ENCODE measurements around the gene SORBS2. TPM values are rescaled to one million over a fixed set of nuclear protein-coding genes. Genes with fewer than 3 reads are reported as not detected.
A peak's percentile ranks its signal among the peaks of the same experiment; 100 is the strongest.

The SORBS2 gene
- total and polyA plus RNA-seq, 7 experiments from 2014 or later = 0.21 to 1.4 TPM; not detected in 5

DNA sequence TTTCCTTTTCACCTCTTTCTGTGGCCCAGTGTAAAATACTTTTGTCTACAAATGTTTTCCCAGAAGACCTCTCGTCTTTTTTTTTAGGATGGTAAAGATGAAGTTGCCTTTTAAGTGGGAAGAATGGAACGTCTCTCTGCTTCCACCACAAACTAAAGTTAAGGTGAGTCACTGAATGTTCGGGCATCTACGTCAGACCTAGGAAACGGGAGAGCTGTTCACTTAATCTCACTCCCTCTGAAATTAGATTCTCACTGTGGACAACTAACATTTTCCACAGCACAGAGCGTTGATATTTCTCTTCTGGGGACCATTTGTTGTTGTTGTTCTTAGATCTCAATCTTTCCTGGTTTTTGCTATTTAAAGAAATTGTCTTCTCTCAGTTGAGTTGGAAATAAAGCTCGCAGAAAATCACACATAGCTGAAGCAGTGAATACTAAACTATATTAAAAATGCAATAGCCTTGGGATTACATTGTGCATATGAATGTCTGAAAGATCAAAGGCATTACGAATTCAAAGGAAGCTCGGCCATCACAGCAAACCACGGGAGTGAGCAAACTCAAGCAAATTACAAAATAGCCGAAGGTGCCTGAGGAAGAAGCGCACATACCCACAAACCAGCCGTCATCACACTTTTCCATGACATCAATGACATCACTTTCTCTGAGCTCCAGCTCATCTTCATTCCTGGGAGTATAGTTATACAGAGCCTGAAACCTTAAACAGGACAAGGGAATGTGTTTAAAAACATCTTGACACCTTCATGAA is 222.7 kb downstream of the SORBS2 start:
- intact Hi-C loops (cut with micrococcal nuclease) = no loop called here
- Mint-ChIP-seq H3K27ac (peak overlapping the region in 6 of 9 donors; percentile 6 to 94 (median 30)), H3K27me3 (peaks cover 51 to 64% (median 57%) of the 10 kb centered on the region in 5 donors), H3K9me3 (peaks cover 0 to 2% (median 0%) of the 10 kb centered on the region in 11 donors), H3K36me3 (peaks cover 0 to 5% (median 0%) of the 10 kb centered on the region in 5 donors), H3K4me3 (peak overlapping the region in 3 of 10 donors; percentile 6 to 22 (median 8)), H3K4me1 (peaks cover 8 to 20% (median 14%) of the 10 kb centered on the region in 7 donors)
- Histone ChIP-seq H3K4me1 (ENCODE audit: control insufficient read depth in 2 of 2, insufficient read depth in 2 of 2, low read length in 2 of 2) (no peaks in the 10 kb centered on the region), H3K9me3 (ENCODE audit: control insufficient read depth in 2 of 3, low read length in 3 of 3) (no peaks in the 10 kb centered on the region), H3K4me3 (ENCODE audit: low read length) (no peak overlapping the region), H3K27ac (ENCODE audit: low read depth, low read length) (no peak overlapping the region), H3K36me3 (ENCODE audit: control insufficient read depth in 2 of 3, insufficient read depth in 3 of 3, low read length in 3 of 3) (no peaks in the 10 kb centered on the region), H3K27me3 (ENCODE audit: control insufficient read depth in 2 of 2, insufficient read depth in 2 of 2, low read length in 2 of 2) (no peaks in the 10 kb centered on the region)
- DNase-seq (no peak), ATAC-seq (no peak)
- CTCF ChIA-PET = interaction anchor here (0.8 kb wide), 1 partner anchor 8 kb away, joined by 3 read pairs; no protein-coding TSS in a partner anchor
- POLR2A ChIA-PET = no interaction called here

DNA sequence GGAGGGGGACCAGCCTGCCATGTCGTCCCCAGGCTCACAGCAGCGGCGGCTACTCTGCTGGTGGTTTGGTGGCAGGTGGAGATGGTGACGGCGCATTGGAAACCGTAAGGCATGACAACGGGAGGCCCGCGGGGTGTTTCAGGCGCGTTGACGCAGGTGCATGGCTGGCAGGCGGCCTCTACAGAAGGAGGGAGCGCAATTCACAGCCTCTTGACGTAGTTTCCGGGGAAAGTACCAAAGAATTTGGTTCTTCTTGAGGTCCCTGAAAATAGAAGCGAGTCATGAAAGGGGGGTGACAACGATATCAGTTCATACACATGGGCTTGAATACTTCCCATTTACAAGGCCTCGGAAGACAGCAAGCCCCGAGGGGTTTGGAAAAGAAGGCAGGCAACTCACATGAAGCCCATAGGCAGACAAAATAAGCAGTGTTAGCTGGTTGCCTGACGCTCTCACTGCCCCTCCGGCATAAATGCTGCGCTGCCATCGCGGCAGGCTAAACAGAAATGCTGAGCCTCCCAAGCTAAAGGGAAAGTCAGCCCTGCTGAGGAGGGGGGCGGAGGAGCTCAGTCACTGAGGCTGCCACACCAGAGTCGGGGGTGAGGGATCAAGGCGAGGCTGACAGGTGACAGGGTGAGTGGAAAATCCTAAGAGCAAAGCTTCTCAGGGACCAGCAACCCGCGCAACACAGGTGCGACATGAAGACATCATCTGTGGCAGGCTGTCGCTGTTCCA is 224.4 kb downstream of the SORBS2 start:
- H3K27me3 ChIP-seq (ENCODE audit: control insufficient read depth in 2 of 2, insufficient read depth in 2 of 2, low read length in 2 of 2) = peaks cover 0 to under 1% of the 10 kb centered on the region in 2 donors
- ChIA-PET POLR2A (interaction anchor here (0.6 kb wide), 1 partner anchor 1558 kb away, joined by 5 read pairs; no protein-coding TSS in a partner anchor), CTCF (interaction anchor here (2.2 kb wide), 1 partner anchor 10 kb away, joined by 8 read pairs; no protein-coding TSS in a partner anchor)
- ATAC-seq = peak; percentile 92
- Mint-ChIP-seq H3K27ac (peak overlapping the region in 8 of 9 donors; percentile 31 to 94 (median 84)), H3K27me3 (peaks cover 58 to 61% (median 60%) of the 10 kb centered on the region in 5 donors), H3K9me3 (peaks cover 0 to 2% (median 0%) of the 10 kb centered on the region in 11 donors), H3K4me3 (peak overlapping the region; percentile 67 to 86 (median 78)), H3K4me1 (peaks cover 8 to 20% (median 14%) of the 10 kb centered on the region in 7 donors), H3K36me3 (peaks cover 0 to 5% (median 0%) of the 10 kb centered on the region in 5 donors)
- H3K36me3 ChIP-seq (ENCODE audit: control insufficient read depth in 2 of 3, insufficient read depth in 3 of 3, low read length in 3 of 3) = no peaks in the 10 kb centered on the region
- intact Hi-C loops (cut with micrococcal nuclease) = loop anchor here in 1 of 2 donors (1.0 kb wide), 2 partner anchors 116 to 162 kb away; partner anchors contain the start of genes CCDC110 and UFSP2
- no peaks in the 10 kb centered on the region for H3K9me3 ChIP-seq (ENCODE audit: control insufficient read depth in 2 of 3, low read length in 3 of 3)
- no peaks in the 10 kb centered on the region for H3K4me1 ChIP-seq (ENCODE audit: control insufficient read depth in 2 of 2, insufficient read depth in 2 of 2, low read length in 2 of 2)
- DNase-seq = peak; percentile 22 to 91 (median 73)
- H3K4me3 ChIP-seq (ENCODE audit: low read length) = peak overlapping the region; percentile 2
- H3K27ac ChIP-seq (ENCODE audit: low read depth, low read length) = no peak overlapping the region

DNA sequence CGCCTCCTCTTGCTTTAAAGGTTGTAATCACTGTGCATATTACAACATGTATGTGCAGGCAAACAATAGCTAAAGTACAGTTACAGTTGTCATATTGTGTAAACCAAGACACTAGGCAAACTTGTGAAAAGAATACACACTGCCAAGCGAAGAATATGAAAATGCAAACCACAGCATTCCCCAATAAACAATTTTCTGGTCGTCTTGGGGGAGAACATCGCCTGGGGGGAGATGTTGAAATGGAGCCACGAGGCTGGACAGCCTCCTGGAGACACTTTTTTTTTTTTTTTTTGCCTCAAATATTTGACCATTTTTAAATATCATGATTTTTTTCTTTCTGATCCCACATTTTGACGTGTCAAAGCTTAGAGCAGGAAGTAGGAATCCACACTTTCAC is 225.0 kb downstream of the SORBS2 start:
- H3K4me1 Mint-ChIP-seq = peaks cover 8 to 20% (median 14%) of the 10 kb centered on the region in 7 donors
- DNase-seq (no peak), ATAC-seq (no peak)
- Histone ChIP-seq H3K9me3 (ENCODE audit: control insufficient read depth in 2 of 3, low read length in 3 of 3) (no peaks in the 10 kb centered on the region), H3K27ac (ENCODE audit: low read depth, low read length) (no peak overlapping the region), H3K27me3 (ENCODE audit: control insufficient read depth in 2 of 2, insufficient read depth in 2 of 2, low read length in 2 of 2) (peaks cover 0 to 4% of the 10 kb centered on the region in 2 donors), H3K4me3 (ENCODE audit: low read length) (peak overlapping the region; percentile 2), H3K4me1 (ENCODE audit: control insufficient read depth in 2 of 2, insufficient read depth in 2 of 2, low read length in 2 of 2) (no peaks in the 10 kb centered on the region), H3K36me3 (ENCODE audit: control insufficient read depth in 2 of 3, insufficient read depth in 3 of 3, low read length in 3 of 3) (no peaks in the 10 kb centered on the region)
- peaks cover 0 to 2% (median 0%) of the 10 kb centered on the region in 11 donors for H3K9me3 Mint-ChIP-seq
- peak overlapping the region; percentile 67 to 86 (median 78) for H3K4me3 Mint-ChIP-seq
- POLR2A ChIA-PET = interaction anchor here (0.6 kb wide), 2 partner anchors 74 to 1557 kb away, joined by 3 to 5 read pairs; no protein-coding TSS in a partner anchor
- H3K36me3 Mint-ChIP-seq = peaks cover 0 to 5% (median 0%) of the 10 kb centered on the region in 5 donors
- peak overlapping the region in 7 of 9 donors; percentile 31 to 94 (median 84) for H3K27ac Mint-ChIP-seq
- peaks cover 59 to 66% (median 60%) of the 10 kb centered on the region in 5 donors for H3K27me3 Mint-ChIP-seq
- CTCF ChIA-PET = interaction anchor here (2.2 kb wide), 1 partner anchor 10 kb away, joined by 8 read pairs; no protein-coding TSS in a partner anchor
- intact Hi-C loops (cut with micrococcal nuclease) = loop anchor here in 1 of 2 donors (1.0 kb wide), 2 partner anchors 116 to 162 kb away; partner anchors contain the start of genes CCDC110 and UFSP2

GRCh38 chr4:185585211-185585610 is 226.8 kb downstream of the SORBS2 start:
- no peak overlapping the region for H3K4me3 Mint-ChIP-seq
- H3K9me3 ChIP-seq (ENCODE audit: control insufficient read depth in 2 of 3, low read length in 3 of 3) = no peaks in the 10 kb centered on the region
- intact Hi-C loops (cut with micrococcal nuclease) = no loop called here
- no peak overlapping the region for H3K27ac ChIP-seq (ENCODE audit: low read depth, low read length)
- peaks cover 0 to 4% of the 10 kb centered on the region in 2 donors for H3K27me3 ChIP-seq (ENCODE audit: control insufficient read depth in 2 of 2, insufficient read depth in 2 of 2, low read length in 2 of 2)
- no peak overlapping the region for H3K4me3 ChIP-seq (ENCODE audit: low read length)
- DNase-seq = no peak
- POLR2A ChIA-PET = no interaction called here
- H3K4me1 ChIP-seq (ENCODE audit: control insufficient read depth in 2 of 2, insufficient read depth in 2 of 2, low read length in 2 of 2) = no peaks in the 10 kb centered on the region
- CTCF ChIA-PET = no interaction called here
- no peak overlapping the region for H3K27ac Mint-ChIP-seq
- no peaks in the 10 kb centered on the region for H3K36me3 ChIP-seq (ENCODE audit: control insufficient read depth in 2 of 3, insufficient read depth in 3 of 3, low read length in 3 of 3)
- peaks cover 8 to 20% (median 14%) of the 10 kb centered on the region in 7 donors for H3K4me1 Mint-ChIP-seq
- no peak for ATAC-seq
- H3K9me3 Mint-ChIP-seq = peaks cover 0 to 2% (median 0%) of the 10 kb centered on the region in 11 donors
- peaks cover 55 to 71% (median 58%) of the 10 kb centered on the region in 5 donors for H3K27me3 Mint-ChIP-seq
- peaks cover 0 to 5% (median 0%) of the 10 kb centered on the region in 5 donors for H3K36me3 Mint-ChIP-seq

DNA sequence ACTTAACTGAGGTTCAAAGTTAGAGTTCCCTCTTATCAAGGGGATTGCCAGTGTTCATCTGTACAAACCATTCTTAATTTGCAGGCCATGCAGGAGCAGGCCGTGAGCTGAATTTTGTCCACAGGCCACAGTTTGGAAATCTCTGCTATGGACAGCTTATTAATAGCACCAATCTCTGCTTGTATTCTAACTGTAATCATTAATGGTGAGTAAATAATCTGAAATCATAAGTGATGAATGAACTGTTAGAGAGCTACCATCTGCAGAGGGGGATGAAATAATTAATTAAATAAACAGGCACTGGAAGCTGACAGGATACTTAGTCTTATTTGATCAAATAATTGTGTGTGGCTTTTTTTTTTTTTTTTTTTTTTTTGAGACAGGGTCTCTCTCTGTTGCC is 228.2 kb downstream of the SORBS2 start:
- DNase-seq = no peak
- intact Hi-C loops (cut with micrococcal nuclease) = no loop called here
- H3K27ac Mint-ChIP-seq = no peak overlapping the region
- H3K9me3 Mint-ChIP-seq = peaks cover 0 to 6% (median 0%) of the 10 kb centered on the region in 11 donors
- ChIA-PET CTCF (interaction anchor here (2.3 kb wide), 1 partner anchor 13 kb away, joined by 10 read pairs; no protein-coding TSS in a partner anchor), POLR2A (no interaction called here)
- Histone ChIP-seq H3K9me3 (ENCODE audit: control insufficient read depth in 2 of 3, low read length in 3 of 3) (no peaks in the 10 kb centered on the region), H3K27ac (ENCODE audit: low read depth, low read length) (no peak overlapping the region), H3K27me3 (ENCODE audit: control insufficient read depth in 2 of 2, insufficient read depth in 2 of 2, low read length in 2 of 2) (peaks cover 0 to 4% of the 10 kb centered on the region in 2 donors), H3K4me3 (ENCODE audit: low read length) (no peak overlapping the region), H3K4me1 (ENCODE audit: control insufficient read depth in 2 of 2, insufficient read depth in 2 of 2, low read length in 2 of 2) (no peaks in the 10 kb centered on the region), H3K36me3 (ENCODE audit: control insufficient read depth in 2 of 3, insufficient read depth in 3 of 3, low read length in 3 of 3) (no peaks in the 10 kb centered on the region)
- H3K27me3 Mint-ChIP-seq = peaks cover 48 to 71% (median 55%) of the 10 kb centered on the region in 5 donors
- no peak for ATAC-seq
- H3K4me3 Mint-ChIP-seq = no peak overlapping the region
- H3K36me3 Mint-ChIP-seq = peaks cover 0 to 5% (median 0%) of the 10 kb centered on the region in 5 donors
- peaks cover 8 to 17% (median 13%) of the 10 kb centered on the region in 7 donors for H3K4me1 Mint-ChIP-seq
